Measurements from ENCODE around the gene TMEM178B. TPM values are rescaled to one million over a fixed set of nuclear protein-coding genes. Genes with fewer than 3 reads are reported as not detected.

Gene TMEM178B
- total RNA-seq, 2 experiments from 2014 or later = not detected

GRCh38 chr7:141227454-141227853 lies 153.6 kb downstream of the TMEM178B start:
- intact Hi-C loops (cut with DNase I, micrococcal nuclease) = no loop called here
- Mint-ChIP-seq H3K36me3 (ENCODE audit: low read depth) (no peaks in the 10 kb centered on the region), H3K4me1 (ENCODE audit: low read depth) (no peaks in the 10 kb centered on the region), H3K27me3 (peaks cover 16% of the 10 kb centered on the region), H3K9me3 (no peaks in the 10 kb centered on the region), H3K4me3 (no peak overlapping the region), H3K27ac (no peak overlapping the region)
- TF ChIP-seq CTCF (IDR thresholded peaks at IDR 0.05) = no peak
- no peak for ATAC-seq (ENCODE audit: poor library complexity)
- H3K27me3 ChIP-seq (ENCODE audit: control insufficient read depth in 1 of 2, insufficient read depth in 2 of 2, low read length in 2 of 2) = no peaks in the 10 kb centered on the region
- no peak overlapping the region for H3K27ac ChIP-seq (ENCODE audit: low read depth in 1 of 2, low read length in 2 of 2)
- ChIA-PET CTCF (no interaction called here), POLR2A (no interaction called here)
- DNase-seq = no peak
- H3K9me3 ChIP-seq (ENCODE audit: control insufficient read depth in 1 of 2, insufficient read depth in 1 of 2, low read length in 2 of 2) = no peaks in the 10 kb centered on the region
- H3K36me3 ChIP-seq (ENCODE audit: insufficient read depth, low read length) = no peaks in the 10 kb centered on the region
- H3K4me1 ChIP-seq (ENCODE audit: insufficient read depth, low read length) = no peaks in the 10 kb centered on the region
- H3K4me3 ChIP-seq (ENCODE audit: low read length) = no peak overlapping the region

GRCh38 chr7:141228482-141228881 lies 154.6 kb downstream of the TMEM178B start:
- Histone ChIP-seq H3K27me3 (ENCODE audit: control insufficient read depth in 1 of 2, insufficient read depth in 2 of 2, low read length in 2 of 2) (no peaks in the 10 kb centered on the region), H3K4me1 (ENCODE audit: insufficient read depth, low read length) (no peaks in the 10 kb centered on the region), H3K36me3 (ENCODE audit: insufficient read depth, low read length) (no peaks in the 10 kb centered on the region), H3K27ac (ENCODE audit: low read depth in 1 of 2, low read length in 2 of 2) (no peak overlapping the region), H3K4me3 (ENCODE audit: low read length) (no peak overlapping the region), H3K9me3 (ENCODE audit: control insufficient read depth in 1 of 2, insufficient read depth in 1 of 2, low read length in 2 of 2) (no peaks in the 10 kb centered on the region)
- no peak overlapping the region for H3K27ac Mint-ChIP-seq
- intact Hi-C loops (cut with DNase I, micrococcal nuclease) = no loop called here
- no peaks in the 10 kb centered on the region for H3K9me3 Mint-ChIP-seq
- CTCF ChIA-PET = no interaction called here
- peaks cover 21% of the 10 kb centered on the region for H3K27me3 Mint-ChIP-seq
- no peaks in the 10 kb centered on the region for H3K4me1 Mint-ChIP-seq (ENCODE audit: low read depth)
- DNase-seq (no peak), ATAC-seq (ENCODE audit: poor library complexity) (no peak)
- no peak overlapping the region for H3K4me3 Mint-ChIP-seq
- POLR2A ChIA-PET = no interaction called here
- H3K36me3 Mint-ChIP-seq (ENCODE audit: low read depth) = no peaks in the 10 kb centered on the region
- no peak for TF ChIP-seq CTCF (IDR thresholded peaks at IDR 0.05)

- Histone ChIP-seq H3K27ac (ENCODE audit: low read depth in 1 of 2, low read length in 2 of 2) (no peak overlapping the region), H3K27me3 (ENCODE audit: control insufficient read depth in 1 of 2, insufficient read depth in 2 of 2, low read length in 2 of 2) (peaks cover 0 to 4% of the 10 kb centered on the region in 2 experiments), H3K4me1 (ENCODE audit: insufficient read depth, low read length) (no peaks in the 10 kb centered on the region), H3K9me3 (ENCODE audit: control insufficient read depth in 1 of 2, insufficient read depth in 1 of 2, low read length in 2 of 2) (no peaks in the 10 kb centered on the region), H3K4me3 (ENCODE audit: low read length) (no peak overlapping the region), H3K36me3 (ENCODE audit: insufficient read depth, low read length) (no peaks in the 10 kb centered on the region)
- Mint-ChIP-seq H3K36me3 (ENCODE audit: low read depth) (no peaks in the 10 kb centered on the region), H3K27ac (no peak overlapping the region), H3K27me3 (peaks cover 20% of the 10 kb centered on the region), H3K4me3 (no peak overlapping the region), H3K9me3 (no peaks in the 10 kb centered on the region), H3K4me1 (ENCODE audit: low read depth) (no peaks in the 10 kb centered on the region)
- ATAC-seq (ENCODE audit: poor library complexity) = no peak
- peak in 1 of 14 experiments; percentile 7 for DNase-seq
- ChIA-PET CTCF (no interaction called here), POLR2A (no interaction called here)
- intact Hi-C loops (cut with DNase I, micrococcal nuclease) = no loop called here
- TF ChIP-seq CTCF (IDR thresholded peaks at IDR 0.05) = no peak
These were observed 157.3 kb downstream of the TMEM178B start for GRCh38 chr7:141231018-141231792.

Data from CD4-positive, alpha-beta T cell (primary cell).